Measurements from ENCODE around the gene CD2AP.

DNA sequence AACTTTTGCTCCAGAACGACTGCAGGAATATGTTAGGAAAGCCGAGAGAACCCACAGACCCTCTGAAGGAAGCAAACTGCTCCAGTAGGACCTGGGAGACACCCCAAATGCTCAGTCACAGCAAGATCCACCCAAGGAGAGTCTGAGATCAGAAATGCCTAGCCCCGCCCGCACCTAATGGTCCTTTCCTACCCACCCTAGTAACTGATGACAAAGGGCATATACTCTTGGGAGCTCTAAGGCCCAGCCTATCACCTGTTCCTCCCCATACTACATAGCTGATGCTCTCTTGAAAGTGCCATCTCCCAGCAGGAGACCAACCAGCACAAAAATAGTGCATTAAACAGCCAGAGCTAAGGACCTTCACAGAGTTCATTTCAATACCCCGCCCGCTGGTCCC, 67.6 kb downstream of the CD2AP start:
- no peak for TF ChIP-seq POLR2A (IDR thresholded peaks at IDR 0.05; ENCODE audit: low read depth, low read length)
- no peak for TF ChIP-seq SPI1 (IDR thresholded peaks at IDR 0.05; ENCODE audit: low read depth, low read length)
- no peak for TF ChIP-seq POLR2AphosphoS5 (IDR thresholded peaks at IDR 0.05; ENCODE audit: low read depth, low read length)
- no peak for TF ChIP-seq PAX5 (IDR thresholded peaks at IDR 0.05; ENCODE audit: insufficient read depth, low read length, severe bottlenecking)
- no peak for TF ChIP-seq TAF1 (IDR thresholded peaks at IDR 0.05; ENCODE audit: low read depth, low read length)
- no peak for TF ChIP-seq POU2F2 (IDR thresholded peaks at IDR 0.05; ENCODE audit: low read depth, low read length)

All from GM12891 (cell line).